Stomach (tissue), 4 donors: ENCODE measurements around the gene STEEP1.

Source experiments
- EP300 ChIP-seq: sonication (generic); formaldehyde crosslinking; IDR thresholded peaks from one replicate; pipeline ENCODE4 v1.6.1; 2017; ENCODE audit warnings: antibody characterized with exemption
- POLR2A ChIP-seq, 4 donors: fragments of 450-650 bp; IDR thresholded peaks; one replicate each; pipeline ENCODE4 v1.6.1; 2016; ENCODE audit warnings: antibody characterized with exemption in 4 of 4, control low read depth in 2 of 4, mild to moderate bottlenecking in 1 of 4, moderate library complexity in 1 of 4
- POLR2AphosphoS5 ChIP-seq, 3 donors: sonication (generic); formaldehyde crosslinking; IDR thresholded peaks; one replicate each; pipeline ENCODE4 v1.6.1; 2016; ENCODE audit warnings: antibody characterized with exemption in 3 of 3
- TF ChIP-seq, protein P1 (sequence below), 7 experiments: fragments of 450-650 bp in 4 of 7; fragments of 200-600 bp in 3 of 7; sonication (generic) in 3 of 7; IDR thresholded peaks; one replicate each; pipeline ENCODE4 v1.5.1; 2016 to 2019; ENCODE audit warnings: antibody characterized with exemption in 7 of 7, control low read depth in 2 of 7, mild to moderate bottlenecking in 1 of 7

DNA sequence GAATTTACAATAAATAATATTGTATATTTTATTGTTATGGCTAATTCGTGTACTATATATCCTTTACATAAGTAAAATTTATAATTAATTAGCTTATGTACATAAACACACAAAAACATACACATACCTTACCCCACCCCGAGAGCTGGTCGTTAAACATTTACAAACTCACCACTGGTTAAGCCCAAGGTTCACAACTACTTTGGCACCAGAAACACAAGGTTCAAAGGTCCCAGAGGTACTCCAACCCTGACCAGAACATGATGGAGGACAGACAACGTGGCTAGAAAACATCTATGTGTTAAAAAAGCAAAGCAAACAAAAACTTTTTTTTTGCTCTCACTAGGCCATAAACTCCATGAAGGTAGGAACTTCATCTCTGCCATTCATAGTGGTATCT lies 59.3 kb downstream of the STEEP1 start:
- TF ChIP-seq, protein P1, sequence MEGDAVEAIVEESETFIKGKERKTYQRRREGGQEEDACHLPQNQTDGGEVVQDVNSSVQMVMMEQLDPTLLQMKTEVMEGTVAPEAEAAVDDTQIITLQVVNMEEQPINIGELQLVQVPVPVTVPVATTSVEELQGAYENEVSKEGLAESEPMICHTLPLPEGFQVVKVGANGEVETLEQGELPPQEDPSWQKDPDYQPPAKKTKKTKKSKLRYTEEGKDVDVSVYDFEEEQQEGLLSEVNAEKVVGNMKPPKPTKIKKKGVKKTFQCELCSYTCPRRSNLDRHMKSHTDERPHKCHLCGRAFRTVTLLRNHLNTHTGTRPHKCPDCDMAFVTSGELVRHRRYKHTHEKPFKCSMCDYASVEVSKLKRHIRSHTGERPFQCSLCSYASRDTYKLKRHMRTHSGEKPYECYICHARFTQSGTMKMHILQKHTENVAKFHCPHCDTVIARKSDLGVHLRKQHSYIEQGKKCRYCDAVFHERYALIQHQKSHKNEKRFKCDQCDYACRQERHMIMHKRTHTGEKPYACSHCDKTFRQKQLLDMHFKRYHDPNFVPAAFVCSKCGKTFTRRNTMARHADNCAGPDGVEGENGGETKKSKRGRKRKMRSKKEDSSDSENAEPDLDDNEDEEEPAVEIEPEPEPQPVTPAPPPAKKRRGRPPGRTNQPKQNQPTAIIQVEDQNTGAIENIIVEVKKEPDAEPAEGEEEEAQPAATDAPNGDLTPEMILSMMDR (IDR thresholded peaks at IDR 0.05), result no peak
- no peak for TF ChIP-seq POLR2AphosphoS5 (IDR thresholded peaks at IDR 0.05)
- TF ChIP-seq POLR2A (IDR thresholded peaks at IDR 0.05), result no peak
- TF ChIP-seq EP300, result no peak
